Measurements from ENCODE around the gene BUD13. TPM values are rescaled to one million over a fixed set of nuclear protein-coding genes. Genes with fewer than 3 reads are reported as not detected.
"Not testable (repeated sequence)": the region's sequence is repeated elsewhere in the genome, so short reads cannot be mapped to it uniquely, and the experiment has no call there.

The BUD13 gene
- total and polyA plus RNA-seq, 2 donors from 2014 or later, result 11.7 to 14.1 TPM

- Histone ChIP-seq H3K9ac (ENCODE audit: low read length in 3 of 3) (no peak overlapping the region), H3K9me3 (ENCODE audit: control insufficient read depth in 2 of 3, insufficient read depth in 1 of 3, low read length in 3 of 3) (no peaks in the 10 kb centered on the region), H3K4me1 (ENCODE audit: control insufficient read depth in 2 of 3, insufficient read depth in 2 of 3, low read depth in 1 of 3, low read length in 3 of 3) (no peaks in the 10 kb centered on the region), H3K4me3 (ENCODE audit: low read length in 3 of 3) (no peak overlapping the region), H3K27ac (ENCODE audit: low read depth in 2 of 2, low read length in 2 of 2) (no peak overlapping the region), H3K36me3 (ENCODE audit: control insufficient read depth in 2 of 3, insufficient read depth in 3 of 3, low read length in 3 of 3) (no peaks in the 10 kb centered on the region), H3K27me3 (ENCODE audit: control insufficient read depth, insufficient read depth, low read length) (no peaks in the 10 kb centered on the region)
- TF ChIP-seq CTCF (IDR thresholded peaks at IDR 0.05; ENCODE audit: borderline replicate concordance, extremely low read depth, insufficient read depth), result no peak
- FAIRE-seq (no peak), DNase-seq (no peak)
- intact Hi-C loops (cut with DNase I), result no loop called here
These were observed 35.7 kb upstream of the BUD13 start for GRCh38 chr11:116808262-116809175.

- Histone ChIP-seq H3K9me3 (ENCODE audit: control insufficient read depth in 2 of 3, insufficient read depth in 1 of 3, low read length in 3 of 3) (no peaks in the 10 kb centered on the region), H3K27ac (ENCODE audit: low read depth in 2 of 2, low read length in 2 of 2) (no peak overlapping the region), H3K4me3 (ENCODE audit: low read length in 3 of 3) (no peak overlapping the region), H3K4me1 (ENCODE audit: control insufficient read depth in 2 of 3, insufficient read depth in 2 of 3, low read depth in 1 of 3, low read length in 3 of 3) (no peaks in the 10 kb centered on the region), H3K36me3 (ENCODE audit: control insufficient read depth in 2 of 3, insufficient read depth in 3 of 3, low read length in 3 of 3) (no peaks in the 10 kb centered on the region), H3K27me3 (ENCODE audit: control insufficient read depth, insufficient read depth, low read length) (no peaks in the 10 kb centered on the region), H3K9ac (ENCODE audit: low read length in 3 of 3) (no peak overlapping the region)
- FAIRE-seq (no peak), DNase-seq (no peak)
- no peak for TF ChIP-seq CTCF (IDR thresholded peaks at IDR 0.05; ENCODE audit: borderline replicate concordance, extremely low read depth, insufficient read depth)
- intact Hi-C loops (cut with DNase I), result no loop called here
These were observed 34.9 kb upstream of the BUD13 start for GRCh38 chr11:116807601-116808261.

GRCh38 chr11:116804001-116804400 lies 31.2 kb upstream of the BUD13 start:
- Histone ChIP-seq H3K4me3 (ENCODE audit: low read length in 3 of 3) (no peak overlapping the region), H3K36me3 (ENCODE audit: control insufficient read depth in 2 of 3, insufficient read depth in 3 of 3, low read length in 3 of 3) (no peaks in the 10 kb centered on the region), H3K9me3 (ENCODE audit: control insufficient read depth in 2 of 3, insufficient read depth in 1 of 3, low read length in 3 of 3) (no peaks in the 10 kb centered on the region), H3K9ac (ENCODE audit: low read length in 3 of 3) (no peak overlapping the region), H3K27me3 (ENCODE audit: control insufficient read depth, insufficient read depth, low read length) (no peaks in the 10 kb centered on the region), H3K4me1 (ENCODE audit: control insufficient read depth in 2 of 3, insufficient read depth in 2 of 3, low read depth in 1 of 3, low read length in 3 of 3) (no peaks in the 10 kb centered on the region), H3K27ac (ENCODE audit: low read depth in 2 of 2, low read length in 2 of 2) (no peak overlapping the region)
- no peak for TF ChIP-seq CTCF (IDR thresholded peaks at IDR 0.05; ENCODE audit: borderline replicate concordance, extremely low read depth, insufficient read depth)
- no peak for FAIRE-seq
- intact Hi-C loops (cut with DNase I), result no loop called here
- no peak for DNase-seq

GRCh38 chr11:116801662-116802061 lies 28.9 kb upstream of the BUD13 start:
- DNase-seq; H3K4me3 ChIP-seq (ENCODE audit: low read length in 3 of 3); H3K9me3 ChIP-seq (ENCODE audit: control insufficient read depth in 2 of 3, insufficient read depth in 1 of 3, low read length in 3 of 3); intact Hi-C loops (cut with DNase I); FAIRE-seq; H3K36me3 ChIP-seq (ENCODE audit: control insufficient read depth in 2 of 3, insufficient read depth in 3 of 3, low read length in 3 of 3); H3K4me1 ChIP-seq (ENCODE audit: control insufficient read depth in 2 of 3, insufficient read depth in 2 of 3, low read depth in 1 of 3, low read length in 3 of 3); H3K9ac ChIP-seq (ENCODE audit: low read length in 3 of 3); H3K27ac ChIP-seq (ENCODE audit: low read depth in 2 of 2, low read length in 2 of 2); H3K27me3 ChIP-seq (ENCODE audit: control insufficient read depth, insufficient read depth, low read length): not testable (repeated sequence)

All from kidney (tissue), 14 donors.